MM.1S (cell line): Measurements from ENCODE around the gene UNC93A.
"Not testable (repeated sequence)": the region's sequence is repeated elsewhere in the genome, so short reads cannot be mapped to it uniquely, and the experiment has no call there.

Source experiments
- DNase-seq: peaks from one replicate; pipeline ENCODE4 v3.0.0-alpha.2; 2015
- H2AFZ ChIP-seq: fragments of 300-600 bp; sonication (generic); 2 replicates; pipeline ENCODE4 v1.6.0; 2016; ENCODE audit warnings: antibody characterized with exemption, low read length
- H3F3A ChIP-seq: fragments of 300-600 bp; sonication (generic); 2 replicates; pipeline ENCODE4 v1.6.1; 2016; ENCODE audit warnings: mild to moderate bottlenecking, antibody characterized with exemption, low read length, moderate library complexity, mixed read lengths; ENCODE audit not compliant: insufficient read depth
- H3K27ac ChIP-seq: fragments of 300-600 bp; sonication (generic); 2 replicates; pipeline ENCODE4 v1.5.1; 2016; ENCODE audit warnings: mild to moderate bottlenecking, low read length
- H3K27me3 ChIP-seq: fragments of 300-600 bp; sonication (generic); replicated peaks from 2 replicates; pipeline ENCODE4 v1.6.0; 2016; ENCODE audit warnings: low read length; ENCODE audit not compliant: insufficient read depth
- H3K36me3 ChIP-seq: fragments of 300-600 bp; sonication (generic); replicated peaks from 2 replicates; pipeline ENCODE4 v1.6.1; 2016; ENCODE audit warnings: mild to moderate bottlenecking, low read length, mixed read lengths; ENCODE audit not compliant: insufficient read depth
- H3K4me1 ChIP-seq: fragments of 300-600 bp; sonication (generic); 2 replicates; pipeline ENCODE4 v1.6.1; 2016; ENCODE audit warnings: low read length, mixed read lengths
- H3K4me2 ChIP-seq: fragments of 300-600 bp; sonication (generic); 2 replicates; pipeline ENCODE4 v1.6.0; 2016; ENCODE audit warnings: low read depth, low read length
- H3K4me3 ChIP-seq: fragments of 300-600 bp; sonication (generic); 2 replicates; pipeline ENCODE4 v1.5.1; 2016; ENCODE audit warnings: low read length, mixed read lengths
- H3K79me2 ChIP-seq: fragments of 300-600 bp; sonication (generic); 2 replicates; pipeline ENCODE4 v1.6.1; 2016; ENCODE audit warnings: mixed run types, low read length, mixed read lengths
- H3K9ac ChIP-seq: fragments of 300-600 bp; sonication (generic); 2 replicates; pipeline ENCODE4 v1.6.1; 2016; ENCODE audit warnings: low read length, mixed read lengths
- H3K9me2 ChIP-seq: fragments of 300-600 bp; sonication (generic); replicated peaks from 2 replicates; pipeline ENCODE4 v1.6.1; 2016; ENCODE audit warnings: mild to moderate bottlenecking, low read length, mixed read lengths; ENCODE audit not compliant: insufficient read depth
- H3K9me3 ChIP-seq: fragments of 300-600 bp; sonication (generic); replicated peaks from 2 replicates; pipeline ENCODE4 v1.6.1; 2016; ENCODE audit warnings: mild to moderate bottlenecking, low read length, mixed read lengths; ENCODE audit not compliant: insufficient read depth
- H4K20me1 ChIP-seq: fragments of 300-600 bp; sonication (generic); 2 replicates; pipeline ENCODE4 v1.6.1; 2016; ENCODE audit warnings: mild to moderate bottlenecking, low read length, moderate library complexity, mixed read lengths; ENCODE audit not compliant: insufficient read depth
- CTCF ChIP-seq: fragments of 300-600 bp; sonication (generic); IDR thresholded peaks from 2 replicates; pipeline ENCODE4 v1.5.1; 2016; ENCODE audit warnings: antibody characterized with exemption, low read length, mixed read lengths
- EZH2 ChIP-seq: fragments of 300-600 bp; sonication (generic); optimal IDR thresholded peaks from 2 replicates; pipeline ENCODE3; 2017; ENCODE audit warnings: low read depth, mild to moderate bottlenecking, antibody characterized with exemption, low read length, mixed read lengths
- EZH2phosphoT487 ChIP-seq: fragments of 300-600 bp; sonication (generic); IDR thresholded peaks from 2 replicates; pipeline ENCODE4 v1.6.1; 2018; ENCODE audit warnings: antibody characterized with exemption, low read length

Gene UNC93A

GRCh38 chr6:167307342-167307955 is 16.3 kb downstream of the UNC93A start:
- no peak for DNase-seq
- Histone ChIP-seq H3K79me2 (no peaks in the 10 kb centered on the region), H3K27me3 (no peaks in the 10 kb centered on the region), H3K4me1 (no peaks in the 10 kb centered on the region), H3K4me3 (no peak overlapping the region), H3K9ac (no peak overlapping the region), H3K36me3 (no peaks in the 10 kb centered on the region), H3K9me3 (no peaks in the 10 kb centered on the region), H4K20me1 (no peaks in the 10 kb centered on the region), H3F3A (no peaks in the 10 kb centered on the region), H3K27ac (no peak overlapping the region), H2AFZ (no peak overlapping the region), H3K9me2 (no peaks in the 10 kb centered on the region), H3K4me2 (no peak overlapping the region)
- TF ChIP-seq EZH2phosphoT487 (no peak), CTCF (no peak), EZH2 (no peak)

DNA sequence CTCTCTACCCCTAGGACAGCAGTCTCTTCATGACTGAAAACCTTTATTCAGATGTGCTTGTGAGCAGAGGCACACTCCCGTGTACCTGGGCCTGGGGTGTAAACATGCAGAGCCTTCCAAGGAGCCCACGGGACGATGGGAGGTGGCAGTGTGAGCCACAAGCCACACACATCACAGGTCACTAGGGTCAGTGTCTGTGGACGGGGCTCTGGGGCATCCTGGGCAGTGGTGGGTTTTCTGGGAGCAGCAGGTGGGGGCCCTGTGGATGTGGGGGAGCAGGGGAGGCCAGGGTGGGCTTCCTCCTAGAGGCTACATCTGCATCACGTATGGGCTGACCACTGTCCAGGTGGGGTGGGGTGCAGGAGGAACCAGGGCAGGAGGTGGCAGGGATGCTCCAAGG is 17.1 kb downstream of the UNC93A start:
- Histone ChIP-seq H3K4me1 (no peaks in the 10 kb centered on the region), H3K9me2 (no peaks in the 10 kb centered on the region), H3K9ac (no peak overlapping the region), H3K4me3 (no peak overlapping the region), H3K4me2 (no peak overlapping the region), H3K27me3 (no peaks in the 10 kb centered on the region), H4K20me1 (no peaks in the 10 kb centered on the region), H3K79me2 (no peaks in the 10 kb centered on the region), H3K36me3 (no peaks in the 10 kb centered on the region), H3K27ac (no peak overlapping the region), H3F3A (no peaks in the 10 kb centered on the region), H3K9me3 (no peaks in the 10 kb centered on the region), H2AFZ (no peak overlapping the region)
- TF ChIP-seq EZH2, result no peak
- no peak for TF ChIP-seq EZH2phosphoT487
- TF ChIP-seq CTCF, result no peak
- DNase-seq, result no peak

GRCh38 chr6:167309355-167310192 is 18.5 kb downstream of the UNC93A start:
- H2AFZ ChIP-seq, H3K27ac ChIP-seq, H3K4me2 ChIP-seq, H3F3A ChIP-seq, H3K9me2 ChIP-seq, H3K27me3 ChIP-seq, H3K9ac ChIP-seq, H3K4me3 ChIP-seq, H4K20me1 ChIP-seq, DNase-seq, H3K9me3 ChIP-seq, H3K4me1 ChIP-seq, H3K79me2 ChIP-seq, H3K36me3 ChIP-seq: not testable (repeated sequence)

DNA sequence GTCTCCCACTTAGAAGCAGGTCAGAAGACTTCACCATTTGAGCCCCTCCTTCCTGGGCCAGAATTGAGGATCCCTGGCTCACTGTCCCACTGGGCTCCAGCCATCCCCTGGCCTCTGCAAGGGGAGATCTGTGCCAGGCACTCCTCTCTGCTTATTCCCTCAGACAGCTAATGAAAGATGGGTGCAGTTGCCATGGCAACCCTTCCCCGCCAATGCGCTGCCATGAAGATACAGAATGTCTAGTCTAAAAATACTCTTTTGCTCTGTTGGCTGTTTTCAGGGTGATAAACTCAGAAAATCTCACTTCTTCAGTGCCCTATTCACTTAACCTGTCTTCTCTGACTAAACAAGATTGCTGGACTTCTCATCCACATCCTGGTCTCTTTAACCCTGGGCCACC is 20.2 kb downstream of the UNC93A start:
- Histone ChIP-seq H3K36me3 (no peaks in the 10 kb centered on the region), H3K79me2 (no peaks in the 10 kb centered on the region), H3K4me2 (no peak overlapping the region), H3K27ac (no peak overlapping the region), H4K20me1 (no peaks in the 10 kb centered on the region), H3K4me3 (no peak overlapping the region), H3K9me3 (no peaks in the 10 kb centered on the region), H3K9me2 (no peaks in the 10 kb centered on the region), H3K9ac (no peak overlapping the region), H3K27me3 (no peaks in the 10 kb centered on the region), H3K4me1 (no peaks in the 10 kb centered on the region), H2AFZ (no peak overlapping the region), H3F3A (no peaks in the 10 kb centered on the region)
- DNase-seq, result no peak
- TF ChIP-seq EZH2phosphoT487 (no peak), CTCF (no peak), EZH2 (no peak)

DNA sequence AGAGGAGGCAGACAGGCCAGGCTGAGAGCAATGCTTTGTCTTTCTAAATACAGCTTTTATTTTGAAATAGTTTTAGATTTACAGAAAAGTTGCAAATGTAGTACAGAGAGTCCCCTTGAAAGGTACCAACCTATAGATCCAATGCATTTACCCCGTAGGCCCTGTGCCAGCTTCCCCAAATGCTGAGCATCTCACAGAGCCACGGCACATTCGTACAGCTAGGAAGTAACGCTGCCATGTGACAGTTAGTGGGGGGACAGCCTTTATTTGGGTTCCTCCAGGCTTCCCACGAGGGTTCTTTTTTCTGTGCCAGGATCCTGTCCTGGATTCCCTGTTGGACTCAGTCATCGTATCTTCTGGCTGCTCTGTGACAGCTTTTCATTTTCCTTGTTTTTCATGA is 20.6 kb downstream of the UNC93A start:
- not testable (repeated sequence) for H3K36me3 ChIP-seq, H3K9me2 ChIP-seq, H3K27me3 ChIP-seq, H3K4me3 ChIP-seq, H4K20me1 ChIP-seq, H3K79me2 ChIP-seq, H3K27ac ChIP-seq, H3K4me2 ChIP-seq, H3K9ac ChIP-seq, H3K4me1 ChIP-seq, H3F3A ChIP-seq, H2AFZ ChIP-seq, DNase-seq, H3K9me3 ChIP-seq
